Muscle of leg (tissue), 11 donors: ENCODE measurements around the gene RASSF6. TPM values are rescaled to one million over a fixed set of nuclear protein-coding genes. Genes with fewer than 3 reads are reported as not detected.

Experiments used
- DNase-seq: peaks from one replicate; pipeline ENCODE4 v3.0.0; 2013
- H3K27ac ChIP-seq: one replicate; pipeline ENCODE4 v1.5.1; 2013; ENCODE audit warnings: mild to moderate bottlenecking, low read length, control low read depth
- H3K27me3 ChIP-seq: one replicate; pipeline ENCODE4 v1.6.1; 2013; ENCODE audit warnings: low read length; ENCODE audit not compliant: control insufficient read depth, insufficient read depth
- H3K36me3 ChIP-seq: one replicate; pipeline ENCODE4 v1.6.1; 2013; ENCODE audit warnings: low read length; ENCODE audit not compliant: control insufficient read depth, insufficient read depth
- H3K4me1 ChIP-seq: one replicate; pipeline ENCODE4 v1.6.1; 2013; ENCODE audit warnings: low read length; ENCODE audit not compliant: control insufficient read depth, insufficient read depth
- H3K4me3 ChIP-seq: one replicate; pipeline ENCODE4 v1.5.1; 2013; ENCODE audit warnings: low read length, control low read depth
- H3K9me3 ChIP-seq: replicated peaks from 2 replicates; pipeline ENCODE4 v1.6.1; 2013; ENCODE audit warnings: low read depth, low read length; ENCODE audit not compliant: control insufficient read depth
- WGBS: methylation state at CpG from one replicate; pipeline ENCODE4 v1.1.5; 2013; ENCODE audit warnings: missing lambda C conversion rate; ENCODE audit not compliant: insufficient coverage; 5-methylcytosine and 5-hydroxymethylcytosine counted together
- polyA plus RNA-seq, 8 donors: library from polyadenylated mRNA; unstranded; fragments of 120-200 nt; gene quantifications; one replicate each; pipeline versions ENCODE4 v1.2.1 to v1.2.3, GENCODE V29; 2013; ENCODE audit warnings: inconsistent platforms in 1 of 8, low replicate concordance in 1 of 8; ENCODE audit not compliant: insufficient read length in 8 of 8, insufficient read depth in 1 of 8
- total RNA-seq: library from RNA; stranded (reverse); fragments of 120-200 nt; gene quantifications from one replicate; pipeline ENCODE4 v1.2.4, GENCODE V29; 2013

RASSF6 gene
- total and polyA plus RNA-seq, 9 donors: 0.04 to 0.72 (median 0.30) TPM; not detected in 3

DNA sequence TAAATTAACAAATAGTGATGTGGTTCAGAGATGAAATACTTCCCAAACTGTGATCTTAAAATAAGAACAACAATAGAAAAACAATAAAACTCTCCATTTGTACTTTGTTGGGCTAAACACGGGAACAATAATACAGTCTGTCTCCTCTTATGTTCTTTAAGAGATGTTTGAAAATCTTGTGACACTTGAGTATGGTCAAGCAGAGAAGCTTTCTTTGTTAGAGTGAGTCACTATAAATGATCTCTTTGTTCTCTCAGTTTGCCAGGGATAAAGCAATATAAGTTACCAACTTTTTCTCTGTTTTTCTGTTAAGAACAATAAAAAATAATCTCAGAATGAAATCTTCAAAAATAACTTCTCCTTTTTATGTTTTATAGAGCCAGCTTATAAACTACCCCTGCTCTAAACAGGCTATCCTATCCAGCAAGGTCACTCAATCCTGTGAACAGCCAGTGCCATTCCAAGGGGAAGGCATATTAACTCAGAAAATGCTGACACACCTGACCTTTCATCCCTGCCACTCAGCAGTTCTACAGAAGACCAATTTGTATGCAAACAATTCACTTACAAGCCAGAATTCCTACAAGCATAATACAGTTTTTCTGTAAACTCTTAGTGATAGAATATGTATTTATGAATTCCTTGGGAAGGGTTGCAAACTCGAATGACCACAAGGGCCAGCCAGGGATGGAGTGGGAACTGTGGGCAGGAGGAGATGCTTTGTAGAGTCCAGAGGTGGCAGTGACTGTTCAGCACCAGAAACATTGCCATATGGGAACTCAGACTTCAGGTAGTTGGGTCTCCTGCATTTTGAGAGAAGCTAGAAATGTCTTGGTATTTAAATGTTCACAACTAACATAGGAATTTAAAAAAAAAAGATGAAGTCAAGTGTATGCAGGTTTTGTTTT, 86.5 kb downstream of the RASSF6 start:
- no peak for DNase-seq
- Histone ChIP-seq H3K4me3 (no peak overlapping the region), H3K4me1 (no peaks in the 10 kb centered on the region), H3K36me3 (no peaks in the 10 kb centered on the region), H3K27me3 (no peaks in the 10 kb centered on the region), H3K27ac (no peak overlapping the region), H3K9me3 (no peaks in the 10 kb centered on the region)
- 67% methylated on average over 1 of the region's 2 CpGs for WGBS

DNA sequence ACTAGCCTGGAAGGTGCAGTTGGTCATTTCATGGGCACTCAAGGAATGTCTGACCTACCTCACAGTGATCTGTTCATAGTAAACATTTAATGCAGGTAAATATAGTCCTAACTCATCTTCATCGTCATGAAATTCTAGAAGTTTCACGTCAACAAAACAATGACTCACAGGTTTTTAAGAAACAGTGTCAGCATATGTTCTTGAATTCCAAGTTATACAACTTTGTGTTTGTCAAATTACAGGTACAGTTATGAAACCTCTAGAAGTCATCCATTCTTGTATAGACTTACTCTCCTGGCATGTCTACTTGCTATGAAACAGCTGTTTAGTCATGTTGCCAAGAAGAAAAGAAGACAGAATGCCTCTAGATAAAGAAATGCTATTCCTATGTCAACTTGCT, 92.1 kb downstream of the RASSF6 start:
- H3K27me3 ChIP-seq: no peaks in the 10 kb centered on the region
- no peak overlapping the region for H3K4me3 ChIP-seq
- H3K27ac ChIP-seq: no peak overlapping the region
- no peaks in the 10 kb centered on the region for H3K9me3 ChIP-seq
- H3K36me3 ChIP-seq: no peaks in the 10 kb centered on the region
- H3K4me1 ChIP-seq: no peaks in the 10 kb centered on the region
- no peak for DNase-seq
- WGBS: no CpG with 5 or more reads among the region's 2 CpGs

DNA sequence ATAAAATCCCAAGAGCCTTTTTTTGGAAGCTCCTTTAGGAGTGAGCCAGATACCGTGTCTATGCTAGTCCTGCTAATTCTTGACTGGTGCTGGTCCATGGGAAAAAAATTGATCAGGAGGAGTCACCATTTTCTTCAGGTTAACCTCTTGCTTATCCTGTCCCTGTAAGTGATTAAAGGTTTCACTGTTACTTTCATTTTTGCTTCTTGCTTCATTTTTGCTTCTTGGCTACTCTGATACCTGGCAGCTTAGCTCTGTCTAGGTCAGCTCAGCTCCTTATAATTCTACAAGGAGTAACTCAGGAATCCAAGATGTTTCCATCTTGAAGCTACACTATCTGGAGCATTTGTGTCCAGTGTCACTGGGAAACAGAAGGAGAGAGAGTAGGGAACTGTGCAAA, 93.0 kb downstream of the RASSF6 start:
- H3K36me3 ChIP-seq: no peaks in the 10 kb centered on the region
- H3K4me3 ChIP-seq: no peak overlapping the region
- DNase-seq: no peak
- no peaks in the 10 kb centered on the region for H3K27me3 ChIP-seq
- 50% methylated on average over 1 of the region's 1 CpG for WGBS
- H3K9me3 ChIP-seq: no peaks in the 10 kb centered on the region
- no peaks in the 10 kb centered on the region for H3K4me1 ChIP-seq
- H3K27ac ChIP-seq: no peak overlapping the region

DNA sequence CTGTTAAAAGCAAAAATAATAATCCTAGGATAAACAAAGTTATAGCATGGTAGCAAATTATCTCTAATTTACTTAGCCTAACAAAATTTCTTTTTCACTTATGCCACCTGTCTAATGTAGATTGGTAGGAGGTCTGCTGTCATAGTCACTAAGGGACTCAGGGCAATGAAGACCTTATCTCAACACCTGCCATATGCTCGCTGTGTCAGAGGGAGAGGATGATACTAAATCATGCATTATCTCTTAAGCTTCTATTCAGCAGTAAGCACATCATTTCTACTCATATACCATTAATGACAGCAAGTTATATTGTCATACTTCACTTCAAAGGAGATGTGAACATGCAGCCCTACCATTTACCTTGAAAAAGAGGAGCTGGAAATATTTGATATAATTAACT, 94.6 kb downstream of the RASSF6 start:
- no CpG with 5 or more reads among the region's 1 CpG for WGBS
- no peaks in the 10 kb centered on the region for H3K27me3 ChIP-seq
- no peaks in the 10 kb centered on the region for H3K4me1 ChIP-seq
- no peak for DNase-seq
- no peak overlapping the region for H3K4me3 ChIP-seq
- H3K9me3 ChIP-seq: no peaks in the 10 kb centered on the region
- no peak overlapping the region for H3K27ac ChIP-seq
- H3K36me3 ChIP-seq: no peaks in the 10 kb centered on the region

DNA sequence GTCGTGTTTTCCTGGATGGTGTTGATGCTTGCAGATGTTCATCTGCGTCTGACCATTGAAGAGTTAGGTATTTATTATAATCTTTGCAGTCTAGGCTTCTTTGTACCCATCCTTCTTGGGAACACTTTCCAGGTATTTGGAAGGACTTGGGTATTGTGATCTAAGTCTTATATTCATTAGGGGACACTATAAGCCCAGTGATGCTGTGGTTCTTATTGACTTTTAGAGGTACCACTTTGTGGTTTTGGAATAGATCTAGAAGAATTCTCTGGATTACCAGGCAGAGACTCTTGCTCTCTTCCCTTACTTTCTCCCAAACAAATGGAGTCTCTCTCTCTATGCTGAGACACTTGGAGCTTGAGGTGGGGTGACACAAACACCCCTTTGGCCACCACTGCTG, 97.1 kb downstream of the RASSF6 start:
- no CpG with 5 or more reads among the region's 2 CpGs for WGBS
- H3K27me3 ChIP-seq: no peaks in the 10 kb centered on the region
- no peaks in the 10 kb centered on the region for H3K36me3 ChIP-seq
- H3K27ac ChIP-seq: no peak overlapping the region
- DNase-seq: no peak
- no peaks in the 10 kb centered on the region for H3K4me1 ChIP-seq
- no peak overlapping the region for H3K4me3 ChIP-seq
- no peaks in the 10 kb centered on the region for H3K9me3 ChIP-seq

Other genes with a start within 250 kb of the RASSF6 start
- gene ALB, start 216.1 kb downstream of the RASSF6 start, total RNA-seq: 17.7 TPM
- gene ALB, start 216.1 kb downstream of the RASSF6 start, polyA plus RNA-seq: 100 to 1,000 TPM in 2 of 8 donors, 1 to 10 TPM in 3, under 1 TPM in 3; 0.72 to 376 (median 1.4) TPM
- gene AFP, start 184.2 kb downstream of the RASSF6 start, total RNA-seq: 1.2 TPM
- 10 to 100 TPM in 3 of 8 donors, under 1 TPM in 5; 0.13 to 59.8 (median 0.47) TPM for gene AFP, start 184.2 kb downstream of the RASSF6 start, polyA plus RNA-seq
- gene AFM, start 138.7 kb downstream of the RASSF6 start, total RNA-seq: not detected
- under 1 TPM in 2 of 8 donors, not detected in 6; 0.10 to 0.12 TPM for gene AFM, start 138.7 kb downstream of the RASSF6 start, polyA plus RNA-seq
- 4.0 TPM for gene CXCL8, start 120.1 kb upstream of the RASSF6 start, total RNA-seq
- 10 to 100 TPM in 1 of 8 donors, 1 to 10 TPM in 7; 1.2 to 10.7 (median 3.2) TPM for gene CXCL8, start 120.1 kb upstream of the RASSF6 start, polyA plus RNA-seq
- gene CXCL6, start 216.2 kb upstream of the RASSF6 start, total RNA-seq: not detected
- gene CXCL6, start 216.2 kb upstream of the RASSF6 start, polyA plus RNA-seq: under 1 TPM in 5 of 8 donors, not detected in 3; 0.09 to 0.26 (median 0.20) TPM
- gene PF4V1, start 232.9 kb upstream of the RASSF6 start, total RNA-seq: 0.27 TPM
- gene PF4V1, start 232.9 kb upstream of the RASSF6 start, polyA plus RNA-seq: under 1 TPM in 2 of 8 donors, not detected in 6; 0.31 to 0.40 TPM
- 0.13 TPM for gene CXCL1, start 249.0 kb upstream of the RASSF6 start, total RNA-seq
- gene CXCL1, start 249.0 kb upstream of the RASSF6 start, polyA plus RNA-seq: 1 to 10 TPM in 1 of 8 donors, under 1 TPM in 6, not detected in 1; 0.13 to 1.2 (median 0.41) TPM